ENCODE results near the gene MAP3K6. TPM values are rescaled to one million over a fixed set of nuclear protein-coding genes. Genes with fewer than 3 reads are reported as not detected.

Gene MAP3K6
- total RNA-seq, 1 donor from 2014 or later = 12.1 TPM

DNA sequence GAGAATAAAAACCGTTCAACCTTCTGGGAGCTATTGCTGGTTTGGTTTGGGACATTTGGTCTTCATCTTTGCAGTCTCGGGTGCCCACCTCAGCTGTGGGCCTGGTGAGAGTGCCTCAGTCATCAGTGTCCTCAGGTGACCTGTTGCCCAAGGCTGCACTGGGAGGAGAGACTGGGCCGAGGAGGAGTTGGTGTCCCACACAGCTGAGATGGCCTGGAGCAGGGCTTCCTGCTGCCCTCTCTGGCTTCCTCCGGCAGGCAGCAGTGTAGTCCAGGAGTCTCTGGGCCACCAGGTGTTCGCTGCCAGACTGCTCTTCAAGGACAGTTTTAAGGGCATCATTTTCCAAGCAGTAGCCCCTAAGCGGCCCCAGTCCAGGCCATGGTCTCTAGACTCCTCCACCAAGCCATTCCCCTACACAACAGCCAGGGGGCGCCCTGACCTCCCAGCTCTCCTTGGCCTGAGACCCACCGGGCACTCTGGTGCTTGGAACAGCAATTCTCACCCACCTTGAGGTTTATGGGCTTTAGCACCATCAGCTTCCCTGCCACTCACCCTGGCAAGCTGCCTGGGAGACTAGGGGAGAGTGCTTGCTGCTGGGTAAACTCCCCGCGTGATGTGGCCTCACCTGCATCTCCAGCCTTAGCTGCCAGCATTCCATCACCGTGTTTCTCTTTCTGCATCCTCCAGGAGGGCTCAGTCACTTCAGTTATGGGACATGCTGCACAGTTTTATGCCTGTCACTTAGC is 34.1 kb downstream of the MAP3K6 start:
- Histone ChIP-seq H3K36me3 (ENCODE audit: control insufficient read depth, insufficient read depth, low read length) (peaks cover 44% of the 10 kb centered on the region), H3K4me3 (ENCODE audit: low read depth, low read length) (no peak overlapping the region), H3K27me3 (ENCODE audit: control insufficient read depth, insufficient read depth, low read length) (no peaks in the 10 kb centered on the region)
- peak; percentile 28 for FAIRE-seq
- no peak for DNase-seq (ENCODE audit: low read depth)
- TF ChIP-seq, protein P1, sequence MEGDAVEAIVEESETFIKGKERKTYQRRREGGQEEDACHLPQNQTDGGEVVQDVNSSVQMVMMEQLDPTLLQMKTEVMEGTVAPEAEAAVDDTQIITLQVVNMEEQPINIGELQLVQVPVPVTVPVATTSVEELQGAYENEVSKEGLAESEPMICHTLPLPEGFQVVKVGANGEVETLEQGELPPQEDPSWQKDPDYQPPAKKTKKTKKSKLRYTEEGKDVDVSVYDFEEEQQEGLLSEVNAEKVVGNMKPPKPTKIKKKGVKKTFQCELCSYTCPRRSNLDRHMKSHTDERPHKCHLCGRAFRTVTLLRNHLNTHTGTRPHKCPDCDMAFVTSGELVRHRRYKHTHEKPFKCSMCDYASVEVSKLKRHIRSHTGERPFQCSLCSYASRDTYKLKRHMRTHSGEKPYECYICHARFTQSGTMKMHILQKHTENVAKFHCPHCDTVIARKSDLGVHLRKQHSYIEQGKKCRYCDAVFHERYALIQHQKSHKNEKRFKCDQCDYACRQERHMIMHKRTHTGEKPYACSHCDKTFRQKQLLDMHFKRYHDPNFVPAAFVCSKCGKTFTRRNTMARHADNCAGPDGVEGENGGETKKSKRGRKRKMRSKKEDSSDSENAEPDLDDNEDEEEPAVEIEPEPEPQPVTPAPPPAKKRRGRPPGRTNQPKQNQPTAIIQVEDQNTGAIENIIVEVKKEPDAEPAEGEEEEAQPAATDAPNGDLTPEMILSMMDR (IDR thresholded peaks at IDR 0.05; ENCODE audit: insufficient read depth, low read length, severe bottlenecking) = peak; percentile 91

DNA sequence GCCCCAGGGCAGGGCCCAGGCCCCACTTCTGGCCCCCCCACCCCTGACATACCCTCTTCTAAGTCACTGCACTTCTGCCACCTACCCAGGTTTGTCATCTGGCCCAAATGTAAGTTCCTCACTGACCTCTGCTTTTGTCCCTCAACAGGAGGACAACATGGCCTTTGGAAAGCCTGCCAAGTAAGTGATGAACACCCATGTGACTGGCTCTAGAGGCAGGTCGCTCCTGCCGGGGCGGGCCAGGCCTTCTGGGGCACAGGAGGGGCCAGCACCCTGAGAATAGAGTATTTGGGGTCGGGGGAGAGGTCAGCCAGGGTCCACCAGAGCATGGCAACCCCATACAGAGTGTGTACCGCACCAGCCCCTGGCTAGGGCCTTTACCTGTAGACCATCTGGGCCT is 34.8 kb downstream of the MAP3K6 start:
- H3K4me3 ChIP-seq (ENCODE audit: low read depth, low read length) = no peak overlapping the region
- FAIRE-seq = no peak

DNA sequence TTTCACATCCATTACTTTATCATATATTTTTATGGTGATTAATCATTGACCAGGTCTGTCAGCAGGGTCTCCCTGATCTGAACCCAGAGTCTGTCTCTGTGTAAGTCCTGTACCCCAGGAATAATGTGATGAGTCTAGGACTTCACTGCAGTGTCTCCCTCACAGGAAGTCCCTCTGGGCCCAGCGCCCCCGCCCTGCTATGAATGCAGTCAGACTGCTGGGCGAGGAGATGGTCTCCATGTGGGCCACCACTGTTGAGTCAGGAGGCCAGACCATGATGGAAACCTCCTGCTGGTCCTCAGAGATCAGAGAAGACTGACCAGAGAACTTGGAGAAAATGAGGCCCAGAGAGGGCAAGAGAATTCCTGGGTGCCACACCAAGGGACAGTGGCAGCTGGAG is 35.3 kb downstream of the MAP3K6 start:
- Histone ChIP-seq H3K27me3 (ENCODE audit: control insufficient read depth, insufficient read depth, low read length) (no peaks in the 10 kb centered on the region), H3K36me3 (ENCODE audit: control insufficient read depth, insufficient read depth, low read length) (peaks cover 42% of the 10 kb centered on the region), H3K4me3 (ENCODE audit: low read depth, low read length) (no peak overlapping the region)
- FAIRE-seq (no peak), DNase-seq (ENCODE audit: low read depth) (no peak)
- TF ChIP-seq, protein P1 (IDR thresholded peaks at IDR 0.05; ENCODE audit: insufficient read depth, low read length, severe bottlenecking) = no peak

More for the DNA sequence above, 34.8 kb downstream of the MAP3K6 start:
- no peak for DNase-seq (ENCODE audit: low read depth)
- TF ChIP-seq, protein P1 (IDR thresholded peaks at IDR 0.05; ENCODE audit: insufficient read depth, low read length, severe bottlenecking) = no peak
- Histone ChIP-seq H3K36me3 (ENCODE audit: control insufficient read depth, insufficient read depth, low read length) (peaks cover 44% of the 10 kb centered on the region), H3K27me3 (ENCODE audit: control insufficient read depth, insufficient read depth, low read length) (no peaks in the 10 kb centered on the region)

DNA sequence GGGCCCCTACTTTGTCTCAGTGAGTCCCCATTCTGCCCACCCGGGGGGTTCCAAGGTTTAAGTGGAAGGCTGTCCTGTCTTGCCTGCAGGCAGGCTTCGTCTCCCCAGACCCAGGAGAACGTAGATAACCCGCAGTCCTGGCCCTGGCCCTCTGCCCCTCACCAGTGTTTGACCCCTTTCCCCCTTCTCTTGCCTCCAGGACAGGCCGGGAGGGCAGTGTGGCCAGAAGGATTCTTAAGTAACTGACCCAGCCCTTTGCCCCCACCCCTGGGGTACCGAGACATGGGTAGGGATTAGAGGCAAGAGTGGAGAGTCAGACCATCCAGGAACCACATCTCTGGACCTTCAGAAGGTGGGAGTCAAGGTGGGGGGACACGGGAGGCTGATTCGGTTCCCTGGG is 36.0 kb downstream of the MAP3K6 start:
- no peak for DNase-seq (ENCODE audit: low read depth)
- H3K4me3 ChIP-seq (ENCODE audit: low read depth, low read length) = no peak overlapping the region
- H3K27me3 ChIP-seq (ENCODE audit: control insufficient read depth, insufficient read depth, low read length) = no peaks in the 10 kb centered on the region
- TF ChIP-seq, protein P1 (IDR thresholded peaks at IDR 0.05; ENCODE audit: insufficient read depth, low read length, severe bottlenecking) = no peak
- FAIRE-seq = no peak
- H3K36me3 ChIP-seq (ENCODE audit: control insufficient read depth, insufficient read depth, low read length) = peaks cover 38% of the 10 kb centered on the region

DNA sequence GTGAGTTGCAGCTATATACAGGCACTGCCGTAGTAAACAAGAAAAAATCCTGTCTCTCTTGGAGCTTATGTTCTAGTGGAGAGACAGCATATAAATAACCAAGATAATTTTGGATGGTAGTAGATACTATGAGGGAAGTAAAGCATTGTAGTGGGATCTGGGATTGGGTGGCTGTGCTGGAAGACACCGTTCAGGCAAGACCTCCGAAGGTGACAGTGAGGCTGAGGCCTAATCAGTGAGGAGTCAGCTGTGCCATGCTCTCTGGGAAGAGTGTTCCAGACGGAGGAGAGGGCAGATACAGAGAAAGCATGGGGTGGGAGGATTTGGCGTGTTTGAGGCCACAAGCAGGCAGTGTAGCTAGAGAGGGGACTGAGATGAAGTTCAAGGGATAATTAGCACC is 38.8 kb downstream of the MAP3K6 start:
- DNase-seq (ENCODE audit: low read depth) (no peak), FAIRE-seq (no peak)
- H3K36me3 ChIP-seq (ENCODE audit: control insufficient read depth, insufficient read depth, low read length) = peaks cover 26% of the 10 kb centered on the region

More for the DNA sequence above, 38.8 kb downstream of the MAP3K6 start:
- TF ChIP-seq, protein P1 (IDR thresholded peaks at IDR 0.05; ENCODE audit: insufficient read depth, low read length, severe bottlenecking) = no peak
- Histone ChIP-seq H3K4me3 (ENCODE audit: low read depth, low read length) (no peak overlapping the region), H3K27me3 (ENCODE audit: control insufficient read depth, insufficient read depth, low read length) (no peaks in the 10 kb centered on the region)

Measured in bronchial epithelial cell (primary cell).